ENCODE measurements around the gene WWOX.

DNA sequence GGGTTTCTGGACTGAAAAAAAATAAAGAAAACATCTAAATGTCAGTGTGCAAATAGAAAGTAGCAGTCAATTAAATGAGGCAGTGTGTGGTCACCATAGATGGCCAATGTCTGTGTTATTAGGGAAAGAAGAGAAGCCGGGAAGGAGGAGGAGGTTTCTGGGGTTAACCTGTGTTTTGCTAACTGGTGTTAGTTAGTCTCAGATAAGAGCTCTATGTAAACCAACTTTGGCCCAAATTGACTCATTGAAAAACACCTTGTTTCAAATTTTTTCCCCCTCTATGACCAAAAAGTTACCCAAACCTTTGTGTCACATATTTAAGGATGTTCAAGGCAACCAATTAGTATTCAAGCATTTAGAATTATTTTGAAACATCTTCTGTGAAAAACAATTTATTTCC lies 970.2 kb downstream of the WWOX start:
- TF ChIP-seq, protein P1, sequence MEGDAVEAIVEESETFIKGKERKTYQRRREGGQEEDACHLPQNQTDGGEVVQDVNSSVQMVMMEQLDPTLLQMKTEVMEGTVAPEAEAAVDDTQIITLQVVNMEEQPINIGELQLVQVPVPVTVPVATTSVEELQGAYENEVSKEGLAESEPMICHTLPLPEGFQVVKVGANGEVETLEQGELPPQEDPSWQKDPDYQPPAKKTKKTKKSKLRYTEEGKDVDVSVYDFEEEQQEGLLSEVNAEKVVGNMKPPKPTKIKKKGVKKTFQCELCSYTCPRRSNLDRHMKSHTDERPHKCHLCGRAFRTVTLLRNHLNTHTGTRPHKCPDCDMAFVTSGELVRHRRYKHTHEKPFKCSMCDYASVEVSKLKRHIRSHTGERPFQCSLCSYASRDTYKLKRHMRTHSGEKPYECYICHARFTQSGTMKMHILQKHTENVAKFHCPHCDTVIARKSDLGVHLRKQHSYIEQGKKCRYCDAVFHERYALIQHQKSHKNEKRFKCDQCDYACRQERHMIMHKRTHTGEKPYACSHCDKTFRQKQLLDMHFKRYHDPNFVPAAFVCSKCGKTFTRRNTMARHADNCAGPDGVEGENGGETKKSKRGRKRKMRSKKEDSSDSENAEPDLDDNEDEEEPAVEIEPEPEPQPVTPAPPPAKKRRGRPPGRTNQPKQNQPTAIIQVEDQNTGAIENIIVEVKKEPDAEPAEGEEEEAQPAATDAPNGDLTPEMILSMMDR (conservative IDR thresholded peaks at IDR 0.05 in 1 of 2, IDR thresholded peaks at IDR 0.05 in 1 of 2; ENCODE audit: extremely low read depth in 1 of 2, insufficient read depth in 1 of 2, low read depth in 1 of 2, low read length in 2 of 2), result no peak
- no peak for TF ChIP-seq EZH2 (IDR thresholded peaks at IDR 0.05; ENCODE audit: borderline replicate concordance, low read length)

Measured in mammary epithelial cell (primary cell).